Liver (tissue), 9 donors: Measurements from ENCODE around the gene PDZD8. TPM values are rescaled to one million over a fixed set of nuclear protein-coding genes. Genes with fewer than 3 reads are reported as not detected.

Experiments
- DNase-seq: peaks from one replicate; pipeline ENCODE4 v3.0.0-alpha.2; 2017; ENCODE audit warnings: low spot score
- H3K27ac ChIP-seq, 2 donors: one replicate each; pipeline ENCODE4 v1.7.0; 2013; ENCODE audit warnings: inconsistent platforms in 2 of 2, low read length in 2 of 2, control low read depth in 1 of 2, low read depth in 1 of 2, mild to moderate bottlenecking in 1 of 2
- H3K27me3 ChIP-seq, 4 donors: one replicate each; pipeline versions ENCODE4 v1.6.1 to v1.7.0; 2013; ENCODE audit warnings: low read length in 3 of 4, inconsistent platforms in 1 of 4, mild to moderate bottlenecking in 1 of 4, moderate library complexity in 1 of 4; ENCODE audit not compliant: control insufficient read depth in 4 of 4, insufficient read depth in 4 of 4
- H3K36me3 ChIP-seq, 4 donors: one replicate each; pipeline versions ENCODE4 v1.6.1 to v1.7.0; 2013; ENCODE audit warnings: low read length in 3 of 4, mild to moderate bottlenecking in 3 of 4, low read depth in 1 of 4, moderate library complexity in 1 of 4; ENCODE audit not compliant: control insufficient read depth in 4 of 4, insufficient read depth in 3 of 4
- H3K4me1 ChIP-seq, 4 donors: one replicate each; pipeline versions ENCODE4 v1.6.1 to v1.7.0; 2013; ENCODE audit warnings: low read length in 3 of 4, mild to moderate bottlenecking in 3 of 4, moderate library complexity in 1 of 4; ENCODE audit not compliant: control insufficient read depth in 4 of 4, insufficient read depth in 4 of 4
- H3K4me3 ChIP-seq, 3 donors: one replicate each; pipeline versions ENCODE4 v1.6.1 to v1.7.0; 2013; ENCODE audit warnings: low read length in 3 of 3, control low read depth in 1 of 3, low read depth in 1 of 3, mild to moderate bottlenecking in 1 of 3
- H3K9ac ChIP-seq, 2 donors: one replicate each; pipeline ENCODE4 v1.7.0; 2013; ENCODE audit warnings: low read length in 2 of 2, mild to moderate bottlenecking in 2 of 2, moderate library complexity in 2 of 2, control low read depth in 1 of 2, low read depth in 1 of 2
- H3K9me3 ChIP-seq, 4 donors: one replicate each; pipeline versions ENCODE4 v1.6.1 to v1.7.0; 2013; ENCODE audit warnings: low read length in 3 of 4; ENCODE audit not compliant: control insufficient read depth in 4 of 4
- ATF3 ChIP-seq: IDR thresholded peaks from 2 replicates; pipeline ENCODE4 v1.6.1; 2016; ENCODE audit warnings: antibody characterized with exemption
- CTCF ChIP-seq: fragments of 150-350 bp; IDR thresholded peaks from 2 replicates; pipeline ENCODE4 v1.5.1; 2017; ENCODE audit warnings: improper control_type of control experiment, low read depth, low read length; ENCODE audit not compliant: missing input control
- EGR1 ChIP-seq, 2 donors: IDR thresholded peaks; 2 replicates each; pipeline ENCODE4 v1.6.1; 2016 to 2018; ENCODE audit warnings: antibody characterized with exemption in 2 of 2, low read depth in 2 of 2
- FOXA1 ChIP-seq: IDR thresholded peaks from 2 replicates; pipeline ENCODE4 v1.6.1; 2016; ENCODE audit warnings: antibody characterized with exemption
- FOXA2 ChIP-seq: IDR thresholded peaks from 2 replicates; pipeline ENCODE4 v1.6.1; 2016; ENCODE audit warnings: antibody characterized with exemption
- GABPA ChIP-seq, 2 donors: IDR thresholded peaks in 1 of 2; conservative IDR thresholded peaks in 1 of 2; 2 replicates each; pipeline ENCODE4 v1.6.1; 2016; ENCODE audit warnings: antibody characterized with exemption in 2 of 2, mild to moderate bottlenecking in 1 of 2, moderate library complexity in 1 of 2
- HNF4A ChIP-seq, 2 donors: conservative IDR thresholded peaks; 2 replicates each; pipeline ENCODE4 v1.6.1; 2016; ENCODE audit warnings: antibody characterized with exemption in 2 of 2, mild to moderate bottlenecking in 2 of 2
- HNF4G ChIP-seq: IDR thresholded peaks from 2 replicates; pipeline ENCODE4 v1.6.1; 2016; ENCODE audit warnings: antibody characterized with exemption
- JUND ChIP-seq, 2 donors: IDR thresholded peaks; 2 replicates each; pipeline ENCODE4 v1.6.1; 2016; ENCODE audit warnings: antibody characterized with exemption in 2 of 2
- MAX ChIP-seq: IDR thresholded peaks from 2 replicates; pipeline ENCODE4 v1.6.1; 2016; ENCODE audit warnings: antibody characterized with exemption
- NR2F2 ChIP-seq: IDR thresholded peaks from 2 replicates; pipeline ENCODE4 v1.6.1; 2016; ENCODE audit warnings: antibody characterized with exemption
- RAD21 ChIP-seq, 2 donors: IDR thresholded peaks; 2 replicates each; pipeline ENCODE4 v1.6.1; 2016; ENCODE audit warnings: antibody characterized with exemption in 2 of 2, mild to moderate bottlenecking in 2 of 2
- REST ChIP-seq: IDR thresholded peaks from 2 replicates; pipeline ENCODE4 v1.6.1; 2016; ENCODE audit warnings: antibody characterized with exemption, mild to moderate bottlenecking
- RXRA ChIP-seq, 2 donors: IDR thresholded peaks; 2 replicates each; pipeline ENCODE4 v1.6.1; 2017 to 2018; ENCODE audit warnings: antibody characterized with exemption in 2 of 2, mild to moderate bottlenecking in 1 of 2
- SP1 ChIP-seq: IDR thresholded peaks from 2 replicates; pipeline ENCODE4 v1.6.1; 2018; ENCODE audit warnings: antibody characterized with exemption, mild to moderate bottlenecking
- TAF1 ChIP-seq: conservative IDR thresholded peaks from 2 replicates; pipeline ENCODE4 v1.6.1; 2016; ENCODE audit warnings: antibody characterized with exemption, mild to moderate bottlenecking
- YY1 ChIP-seq: IDR thresholded peaks from 2 replicates; pipeline ENCODE4 v1.6.1; 2016; ENCODE audit warnings: antibody characterized with exemption, mild to moderate bottlenecking
- ZBTB33 ChIP-seq: IDR thresholded peaks from 2 replicates; pipeline ENCODE4 v1.6.1; 2016; ENCODE audit warnings: antibody characterized with exemption
- WGBS: extraction: QIAGEN DNeasy Blood & Tissue Kit; methylation state at CpG from one replicate; pipeline ENCODE4 v1.1.7; 2013; 5-methylcytosine and 5-hydroxymethylcytosine counted together
- polyA plus RNA-seq, 2 donors: library from polyadenylated mRNA; stranded (reverse) in 1 of 2; unstranded in 1 of 2; fragments of 200-250 nt in 1 of 2; fragments of >200 nt in 1 of 2; fragmentation: Nextera tagmentation in 1 of 2; extraction: Ambion mirVana in 1 of 2; gene quantifications; one replicate each; pipeline versions ENCODE4 v1.2.1 to v1.2.3, GENCODE V29; 2013 to 2015
- total RNA-seq, 2 donors: library from RNA; depleted of rRNA; stranded (reverse); fragments of >200 nt; gene quantifications; one replicate each; pipeline ENCODE4 v1.2.3, GENCODE V29; 2014
- donor health status: healthy.
- donor health status: healthy.
- donor health status: healthy.
- donor health status: healthy.
- donor health status: healthy.

Gene PDZD8
- total and polyA plus RNA-seq, 4 donors: 9.3 to 38.9 (median 15.1) TPM

GRCh38 chr10:117390420-117390819, 15.2 kb upstream of the PDZD8 start:
- H3K27ac ChIP-seq: no peak overlapping the region
- 92% methylated on average over 3 of the region's 3 CpGs for WGBS
- H3K27me3 ChIP-seq: no peaks in the 10 kb centered on the region

More at GRCh38 chr10:117390420-117390819, 15.2 kb upstream of the PDZD8 start:
- Histone ChIP-seq H3K9ac (no peak overlapping the region), H3K4me1 (peaks cover 3 to 21% (median 8%) of the 10 kb centered on the region in 4 donors), H3K4me3 (no peak overlapping the region), H3K9me3 (no peaks in the 10 kb centered on the region), H3K36me3 (no peaks in the 10 kb centered on the region)
- no peak for DNase-seq
- no peak for TF ChIP-seq CTCF
- no peak for TF ChIP-seq MAX
- no peak for TF ChIP-seq HNF4G
- TF ChIP-seq ATF3: no peak
- TF ChIP-seq NR2F2: no peak
- TF ChIP-seq RXRA (IDR thresholded peaks at IDR 0.05): no peak
- TF ChIP-seq FOXA1: no peak
- TF ChIP-seq FOXA2: no peak
- no peak for TF ChIP-seq RAD21 (IDR thresholded peaks at IDR 0.05)
- no peak for TF ChIP-seq HNF4A (conservative IDR thresholded peaks at IDR 0.05)
- no peak for TF ChIP-seq GABPA (IDR thresholded peaks at IDR 0.05 in 1 of 2, conservative IDR thresholded peaks at IDR 0.05 in 1 of 2)
- TF ChIP-seq JUND (IDR thresholded peaks at IDR 0.05): no peak
- no peak for TF ChIP-seq SP1
- no peak for TF ChIP-seq EGR1 (IDR thresholded peaks at IDR 0.05; ENCODE audit: low read depth in 2 of 2)
- no peak for TF ChIP-seq TAF1
- TF ChIP-seq ZBTB33: no peak
- TF ChIP-seq YY1: no peak
- TF ChIP-seq REST: no peak
